Caco-2 (cell line): ENCODE data around the gene ZNF638. TPM values are rescaled to one million over a fixed set of nuclear protein-coding genes. Genes with fewer than 3 reads are reported as not detected.

ENCODE experiments used
- BruUV-seq: library from RNA; stranded (reverse); fragments of 400-500 nt; replicated peaks from 2 replicates; lab custom pipeline; 2021; lab: Mats Ljungman, UMichigan
- CTCF ChIA-PET: fragments of 300-600 bp; sonication (Branson Sonifier 250); formaldehyde crosslinking; loops from one replicate; lab custom pipeline; 2022; ENCODE audit warnings: antibody characterized with exemption; lab: Charles Lee
- POLR2A ChIA-PET: fragments of 300-600 bp; sonication (Branson Sonifier 250); formaldehyde crosslinking; loops from one replicate; lab custom pipeline; 2022; ENCODE audit warnings: antibody characterized with exemption; lab: Charles Lee
- DNase-seq, 2 experiments: peaks; one replicate each; pipeline versions ENCODE4 v3.0.0 to v3.0.0-alpha.2; 2020 to 2022
- H3K27me3 ChIP-seq: replicated peaks from 2 replicates; pipeline ENCODE4 v1.6.0; 2011; ENCODE audit warnings: low read length; ENCODE audit not compliant: control insufficient read depth, insufficient read depth
- H3K36me3 ChIP-seq: 2 replicates; pipeline ENCODE4 v1.5.1; 2011; ENCODE audit warnings: low read length; ENCODE audit not compliant: control insufficient read depth, insufficient read depth
- H3K4me1 ChIP-seq: fragments of 250-450 bp; sonication (Bioruptor Pico); 2 replicates; pipeline ENCODE4 v1.5.1; 2020; ENCODE audit warnings: mild to moderate bottlenecking
- H3K4me3 ChIP-seq: 2 replicates; pipeline ENCODE4 v1.5.1; 2011; ENCODE audit warnings: low read depth, mild to moderate bottlenecking, control low read depth, low read length
- H3K9me3 ChIP-seq: fragments of 250-450 bp; sonication (Bioruptor Pico); 2 replicates; pipeline ENCODE4 v1.5.1; 2020; ENCODE audit warnings: mild to moderate bottlenecking, moderate library complexity
- H3K27ac Mint-ChIP-seq: one replicate; pipeline ENCODE4 v1.8.0; 2022; ENCODE audit warnings: mixed read lengths; ENCODE audit not compliant: unreplicated experiment
- H3K27me3 Mint-ChIP-seq: one replicate; pipeline ENCODE4 v1.8.0; 2022; ENCODE audit warnings: mixed read lengths; ENCODE audit not compliant: insufficient read depth, unreplicated experiment
- H3K36me3 Mint-ChIP-seq: one replicate; pipeline ENCODE4 v1.8.0; 2022; ENCODE audit warnings: mild to moderate bottlenecking, mixed read lengths; ENCODE audit not compliant: insufficient read depth, unreplicated experiment
- H3K4me1 Mint-ChIP-seq: one replicate; pipeline ENCODE4 v1.8.0; 2022; ENCODE audit warnings: low read depth, mixed read lengths; ENCODE audit not compliant: unreplicated experiment
- H3K4me3 Mint-ChIP-seq: one replicate; pipeline ENCODE4 v1.8.0; 2022; ENCODE audit warnings: mild to moderate bottlenecking, moderate library complexity, mixed read lengths; ENCODE audit not compliant: unreplicated experiment
- H3K9me3 Mint-ChIP-seq: one replicate; pipeline ENCODE4 v1.8.0; 2022; ENCODE audit warnings: mixed read lengths; ENCODE audit not compliant: unreplicated experiment
- CTCF ChIP-seq, 2 experiments: fragments of 200-600 bp in 1 of 2; IDR thresholded peaks; 1 replicate in 1 of 2; 2 replicates in 1 of 2; pipeline versions ENCODE4 v1.5.1 to v1.8.0; 2011 to 2022; ENCODE audit warnings: antibody characterized with exemption in 1 of 2, control low read depth in 1 of 2, inconsistent platforms in 1 of 2, low read depth in 1 of 2, low read length in 1 of 2, mild to moderate bottlenecking in 1 of 2, moderate library complexity in 1 of 2; ENCODE audit not compliant: insufficient read depth in 1 of 2, severe bottlenecking in 1 of 2, unreplicated experiment in 1 of 2
- intact Hi-C: fragments of 100-400 bp; cut with micrococcal nuclease; formaldehyde crosslinking; loops from one replicate; pipeline ENCODE4 v1.10.0; 2022; ENCODE audit not compliant: unreplicated experiment
- total RNA-seq: library from RNA; stranded (reverse); gene quantifications from 2 replicates; pipeline ENCODE4 v1.2.3, GENCODE V29; 2022

Gene ZNF638
- total RNA-seq, 1 experiment from 2014 or later = 133 TPM

DNA sequence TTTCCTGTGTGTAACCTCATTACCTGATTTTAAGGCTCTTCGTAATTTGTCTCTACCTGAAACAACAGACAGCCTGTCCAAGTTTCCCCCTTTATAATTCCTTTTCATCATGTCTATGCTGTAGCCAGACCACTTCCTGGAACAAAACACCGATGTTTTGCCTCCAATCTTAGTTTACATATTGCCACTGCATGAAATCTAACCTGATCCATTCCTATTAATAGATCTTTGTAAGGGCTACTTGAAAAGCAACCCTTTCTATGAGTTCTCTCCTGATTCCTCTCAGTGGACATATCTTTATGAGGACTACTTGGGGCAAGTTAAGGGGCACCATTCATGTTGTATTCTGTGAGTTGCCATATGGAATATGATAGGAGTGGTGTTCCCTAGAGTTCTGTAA, 30.9 kb downstream of the ZNF638 start:
- no TSS peak for BruUV-seq
- ChIA-PET CTCF (no interaction called here), POLR2A (no interaction called here)
- TF ChIP-seq CTCF (IDR thresholded peaks at IDR 0.05; ENCODE audit: insufficient read depth in 1 of 2, low read depth in 1 of 2, low read length in 1 of 2, severe bottlenecking in 1 of 2, unreplicated experiment in 1 of 2) = no peak
- peaks cover 1% of the 10 kb centered on the region; the same call in 1 of the 2 replicates for H3K36me3 ChIP-seq
- no peaks in the 10 kb centered on the region for H3K9me3 ChIP-seq
- H3K9me3 Mint-ChIP-seq = no peaks in the 10 kb centered on the region
- no peaks in the 10 kb centered on the region for H3K27me3 ChIP-seq
- peaks cover 37% of the 10 kb centered on the region for H3K4me1 Mint-ChIP-seq
- peaks cover 82% of the 10 kb centered on the region for H3K36me3 Mint-ChIP-seq
- H3K27ac Mint-ChIP-seq = no peak overlapping the region
- H3K4me3 ChIP-seq = no peak overlapping the region
- no peak for DNase-seq
- intact Hi-C loops = loop anchor here (5.0 kb wide), 1 partner anchor 465 kb away; no protein-coding TSS in a partner anchor
- H3K27me3 Mint-ChIP-seq = no peaks in the 10 kb centered on the region
- H3K4me1 ChIP-seq = 0 out of 2 replicates have a peak, but pooled peaks cover 4% of the 10 kb centered on the region
- H3K4me3 Mint-ChIP-seq = no peak overlapping the region

DNA sequence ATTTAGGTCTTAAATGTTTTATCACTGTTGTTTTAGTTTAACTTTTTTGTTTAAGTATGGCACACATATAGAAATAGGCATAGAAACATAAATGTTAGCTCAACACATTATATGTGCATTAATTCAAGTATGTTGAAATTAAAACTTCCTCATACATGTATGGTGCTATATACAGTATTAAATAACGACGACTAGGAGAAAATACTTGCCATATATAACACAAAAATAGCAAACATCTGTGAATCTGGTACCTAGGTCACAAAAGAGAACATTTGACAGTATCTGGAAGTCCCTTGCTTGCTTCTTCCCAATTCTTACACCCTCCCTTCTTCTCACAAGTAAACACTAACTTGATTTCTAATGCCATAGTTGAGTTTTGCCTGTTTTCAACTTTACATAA, 38.4 kb downstream of the ZNF638 start:
- no peak overlapping the region for H3K27ac Mint-ChIP-seq
- no TSS peak for BruUV-seq
- H3K4me1 Mint-ChIP-seq = no peaks in the 10 kb centered on the region
- H3K4me3 Mint-ChIP-seq = no peak overlapping the region
- Histone ChIP-seq H3K9me3 (no peaks in the 10 kb centered on the region), H3K4me3 (no peak overlapping the region), H3K27me3 (no peaks in the 10 kb centered on the region), H3K4me1 (no peaks in the 10 kb centered on the region), H3K36me3 (peaks cover 1% of the 10 kb centered on the region; the same call in 1 of the 2 replicates)
- no peaks in the 10 kb centered on the region for H3K27me3 Mint-ChIP-seq
- ChIA-PET CTCF (no interaction called here), POLR2A (no interaction called here)
- peaks cover 71% of the 10 kb centered on the region for H3K36me3 Mint-ChIP-seq
- intact Hi-C loops = no loop called here
- no peaks in the 10 kb centered on the region for H3K9me3 Mint-ChIP-seq
- DNase-seq = no peak
- TF ChIP-seq CTCF (IDR thresholded peaks at IDR 0.05; ENCODE audit: insufficient read depth in 1 of 2, low read depth in 1 of 2, low read length in 1 of 2, severe bottlenecking in 1 of 2, unreplicated experiment in 1 of 2) = no peak

DNA sequence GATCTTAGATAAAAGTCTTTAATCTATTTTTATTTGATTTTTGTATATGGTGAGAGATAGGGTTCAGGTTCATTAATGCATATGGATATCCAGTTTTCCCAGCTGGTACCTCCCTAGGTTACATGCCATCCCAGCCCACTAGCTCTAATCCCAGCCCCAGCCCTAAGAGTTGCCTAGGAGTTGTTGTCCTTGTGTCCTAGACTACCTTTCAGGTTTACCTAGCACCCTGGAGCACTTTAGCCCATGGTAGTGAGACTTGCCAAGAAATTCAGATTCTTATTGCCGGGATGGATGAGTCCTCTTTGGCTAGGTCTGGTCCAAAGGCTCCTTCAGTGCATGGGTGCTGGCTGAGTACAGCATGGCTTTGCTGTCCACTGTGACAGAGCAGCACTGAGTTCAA, 40.5 kb downstream of the ZNF638 start:
- Histone ChIP-seq H3K9me3 (no peaks in the 10 kb centered on the region), H3K4me1 (no peaks in the 10 kb centered on the region), H3K36me3 (peaks cover 1% of the 10 kb centered on the region), H3K4me3 (no peak overlapping the region), H3K27me3 (no peaks in the 10 kb centered on the region)
- intact Hi-C loops = no loop called here
- TF ChIP-seq CTCF (IDR thresholded peaks at IDR 0.05; ENCODE audit: insufficient read depth in 1 of 2, low read depth in 1 of 2, low read length in 1 of 2, severe bottlenecking in 1 of 2, unreplicated experiment in 1 of 2) = no peak
- DNase-seq = no peak
- BruUV-seq = no TSS peak
- ChIA-PET POLR2A (no interaction called here), CTCF (no interaction called here)
- H3K4me3 Mint-ChIP-seq = no peak overlapping the region
- H3K27ac Mint-ChIP-seq = peak overlapping the region; percentile 39
- peaks cover 4% of the 10 kb centered on the region for H3K4me1 Mint-ChIP-seq
- no peaks in the 10 kb centered on the region for H3K27me3 Mint-ChIP-seq
- H3K9me3 Mint-ChIP-seq = no peaks in the 10 kb centered on the region
- H3K36me3 Mint-ChIP-seq = peaks cover 69% of the 10 kb centered on the region
